Measurements from ENCODE around the gene CCM2L.

- TF ChIP-seq CTCF (conservative IDR thresholded peaks at IDR 0.05 in 1 of 2, IDR thresholded peaks at IDR 0.05 in 1 of 2; ENCODE audit: extremely low read depth in 1 of 2, insufficient read depth in 1 of 2, low read depth in 1 of 2, low read length in 2 of 2): no peak
- no peak for TF ChIP-seq EZH2 (IDR thresholded peaks at IDR 0.05; ENCODE audit: borderline replicate concordance, low read length)
Observed at GRCh38 chr20:32072168-32072750, 62.0 kb downstream of the CCM2L start.
